B cell (primary cell): ENCODE data around the gene RAP1GAP2. TPM values are rescaled to one million over a fixed set of nuclear protein-coding genes. Genes with fewer than 3 reads are reported as not detected.

Experiments
- ATAC-seq: fragments of 200-7000 bp; cut with Tn5 transposase; one replicate; pipeline ENCODE4 v1.10.0; 2021; ENCODE audit warnings: low read depth, mild to moderate bottlenecking, moderate number of reproducible peaks, moderate library complexity
- CTCF ChIA-PET: fragments of 350-600 bp; sonication (Branson Sonifier 250); formaldehyde crosslinking; loops from one replicate; lab custom pipeline; 2021; ENCODE audit warnings: antibody characterized with exemption, inconsistent platforms; lab: Charles Lee
- POLR2A ChIA-PET: fragments of 350-600 bp; sonication (Branson Sonifier 250); formaldehyde crosslinking; loops from one replicate; lab custom pipeline; 2021; ENCODE audit warnings: antibody characterized with exemption; lab: Charles Lee
- DNase-seq: peaks from one replicate; pipeline ENCODE4 v3.0.0; 2013
- H2AFZ ChIP-seq: 2 replicates; pipeline ENCODE4 v1.6.1; 2012; ENCODE audit warnings: mild to moderate bottlenecking, low read depth, low read length; ENCODE audit not compliant: insufficient read depth, poor library complexity, severe bottlenecking
- H3K27ac ChIP-seq, 2 donors: 1 replicate in 1 of 2; 2 replicates in 1 of 2; pipeline ENCODE4 v1.5.1; 2012 to 2013; ENCODE audit warnings: low read length in 2 of 2, mild to moderate bottlenecking in 2 of 2, moderate library complexity in 1 of 2
- H3K27me3 ChIP-seq, 4 experiments: fragments of 200-600 bp in 1 of 4; sonication (generic) in 1 of 4; replicated peaks in 1 of 4; 1 replicate in 2 of 4; 2 replicates in 2 of 4; pipeline versions ENCODE4 v1.6.1 to v1.7.0; 2013 to 2016; ENCODE audit warnings: low read length in 3 of 4, mild to moderate bottlenecking in 2 of 4, mixed read lengths in 1 of 4, moderate library complexity in 1 of 4; ENCODE audit not compliant: insufficient read depth in 4 of 4, control insufficient read depth in 3 of 4; ENCODE audit errors: control extremely low read depth in 1 of 4
- H3K36me3 ChIP-seq, 2 experiments: replicated peaks in 1 of 2; 1 replicate in 1 of 2; 2 replicates in 1 of 2; pipeline versions ENCODE4 v1.6.1 to v1.7.1; 2013; ENCODE audit warnings: low read length in 1 of 2; ENCODE audit not compliant: insufficient read depth in 2 of 2, control insufficient read depth in 1 of 2; ENCODE audit errors: control extremely low read depth in 1 of 2, extremely low read depth in 1 of 2
- H3K4me1 ChIP-seq, 2 donors: fragments of 200-600 bp in 1 of 2; sonication (generic) in 1 of 2; 1 replicate in 1 of 2; 2 replicates in 1 of 2; pipeline versions ENCODE4 v1.5.1 to v1.6.1; 2013 to 2017; ENCODE audit warnings: low read length in 2 of 2; ENCODE audit not compliant: control insufficient read depth in 2 of 2, insufficient read depth in 2 of 2
- H3K4me2 ChIP-seq: replicated peaks from 2 replicates; pipeline ENCODE3; 2012; ENCODE audit warnings: mild to moderate bottlenecking, low read depth, low read length; ENCODE audit not compliant: poor library complexity, severe bottlenecking
- H3K4me3 ChIP-seq, 5 experiments: fragments of 200-600 bp in 1 of 5; sonication (generic) in 1 of 5; 1 replicate in 3 of 5; 2 replicates in 2 of 5; pipeline versions ENCODE4 v1.5.1 to v1.7.0; 2011 to 2016; ENCODE audit warnings: low read length in 4 of 5, mild to moderate bottlenecking in 4 of 5, low read depth in 2 of 5, control low read depth in 1 of 5, moderate library complexity in 1 of 5; ENCODE audit not compliant: insufficient read depth in 1 of 5; ENCODE audit errors: control extremely low read depth in 1 of 5, extremely low read depth in 1 of 5
- H3K79me2 ChIP-seq: fragments of 200-600 bp; sonication (generic); one replicate; pipeline ENCODE4 v1.6.0; 2016; ENCODE audit warnings: low read length; ENCODE audit not compliant: control insufficient read depth, insufficient read depth
- H3K9ac ChIP-seq: fragments of 200-600 bp; sonication (generic); 2 replicates; pipeline ENCODE4 v1.6.1; 2017; ENCODE audit warnings: mild to moderate bottlenecking, low read length, moderate library complexity
- H3K9me3 ChIP-seq, 3 donors: one replicate each; pipeline versions ENCODE4 v1.6.1 to v1.7.1; 2013; ENCODE audit warnings: low read length in 2 of 3; ENCODE audit not compliant: control insufficient read depth in 2 of 3, insufficient read depth in 1 of 3; ENCODE audit errors: control extremely low read depth in 1 of 3
- H4K20me1 ChIP-seq: 2 replicates; pipeline ENCODE4 v1.6.0; 2012; ENCODE audit warnings: mild to moderate bottlenecking, low read length; ENCODE audit not compliant: insufficient read depth, control insufficient read depth, poor library complexity, severe bottlenecking
- H3K27ac Mint-ChIP-seq: one replicate; pipeline ENCODE4 v1.8.0; 2021; ENCODE audit warnings: mixed read lengths
- H3K27me3 Mint-ChIP-seq: one replicate; pipeline ENCODE4 v1.8.0; 2021; ENCODE audit warnings: mixed read lengths
- H3K4me1 Mint-ChIP-seq: one replicate; pipeline ENCODE4 v1.8.0; 2021; ENCODE audit warnings: mixed read lengths
- H3K4me3 Mint-ChIP-seq: one replicate; pipeline ENCODE4 v1.8.0; 2021; ENCODE audit warnings: mixed read lengths
- H3K9me3 Mint-ChIP-seq: one replicate; pipeline ENCODE4 v1.8.0; 2022; ENCODE audit warnings: mixed read lengths; ENCODE audit not compliant: insufficient read depth
- CTCF ChIP-seq: fragments of 200-600 bp; IDR thresholded peaks from one replicate; pipeline ENCODE4 v1.8.0; 2022; ENCODE audit warnings: antibody characterized with exemption, mild to moderate bottlenecking
- EZH2 ChIP-seq: IDR thresholded peaks from 2 replicates; pipeline ENCODE4 v1.6.1; 2012; ENCODE audit warnings: borderline replicate concordance, low read depth, mild to moderate bottlenecking, moderate library complexity, low read length; ENCODE audit not compliant: insufficient read depth, poor library complexity, severe bottlenecking
- WGBS: methylation state at CpG from one replicate; pipeline ENCODE4 v1.1.5; 2013; ENCODE audit warnings: missing lambda C conversion rate; ENCODE audit not compliant: insufficient coverage; 5-methylcytosine and 5-hydroxymethylcytosine counted together
- intact Hi-C: fragments of 100-400 bp; cut with micrococcal nuclease; formaldehyde crosslinking; loops from one replicate; pipeline ENCODE4 v1.10.0; 2022
- polyA plus RNA-seq: library from polyadenylated mRNA; depleted of rRNA; stranded (reverse); fragments of >200 nt; gene quantifications from 2 replicates; pipeline ENCODE4 v1.2.3, GENCODE V29; 2012
- total RNA-seq, 2 donors: library from RNA; stranded (reverse); fragments of 120-200 nt in 1 of 2; gene quantifications; 1 replicate in 1 of 2; 2 replicates in 1 of 2; pipeline versions ENCODE4 v1.2.3 to v1.2.4, GENCODE V29; 2013 to 2022

The RAP1GAP2 gene
- total and polyA plus RNA-seq, 2 donors (not counting 1 experiment from before 2014, with no cell fraction given) = 14.9 to 16.4 TPM

- no peak overlapping the region for H3K27ac Mint-ChIP-seq
- CTCF ChIA-PET = interaction anchor here (0.6 kb wide), 1 partner anchor 89 kb away, joined by 5 read pairs; no protein-coding TSS in a partner anchor
Observed at GRCh38 chr17:2904135-2904534, 107.9 kb downstream of the RAP1GAP2 start.

GRCh38 chr17:2905269-2905668, 109.0 kb downstream of the RAP1GAP2 start:
- WGBS = 48% methylated on average over 8 of the region's 13 CpGs
- Histone ChIP-seq H2AFZ (no peak overlapping the region), H4K20me1 (peaks cover 34% of the 10 kb centered on the region), H3K79me2 (no peaks in the 10 kb centered on the region), H3K9ac (no peak overlapping the region), H3K27me3 (no peaks in the 10 kb centered on the region), H3K4me3 (no peak overlapping the region), H3K27ac (no peak overlapping the region), H3K36me3 (peaks cover 0 to 12% of the 10 kb centered on the region in 2 experiments), H3K9me3 (peaks cover 0 to 19% (median 0%) of the 10 kb centered on the region in 3 donors), H3K4me1 (peaks cover 0 to under 1% of the 10 kb centered on the region in 2 donors), H3K4me2 (no peak overlapping the region)
- no peak for ATAC-seq
- POLR2A ChIA-PET = no interaction called here
- Mint-ChIP-seq H3K27me3 (no peaks in the 10 kb centered on the region), H3K4me1 (peaks cover 9% of the 10 kb centered on the region), H3K9me3 (peaks cover 4% of the 10 kb centered on the region), H3K27ac (no peak overlapping the region), H3K4me3 (no peak overlapping the region)
- intact Hi-C loops = no loop called here
- DNase-seq = no peak
- no peak for TF ChIP-seq CTCF
- CTCF ChIA-PET = no interaction called here

More at GRCh38 chr17:2904135-2904534, 107.9 kb downstream of the RAP1GAP2 start:
- POLR2A ChIA-PET = no interaction called here
- peaks cover 0 to 12% of the 10 kb centered on the region in 2 experiments for H3K36me3 ChIP-seq
- H3K27ac ChIP-seq = no peak overlapping the region
- peaks cover 2% of the 10 kb centered on the region for H3K4me1 Mint-ChIP-seq
- no peak for ATAC-seq
- no peak for TF ChIP-seq CTCF
- TF ChIP-seq EZH2 = no peak
- H3K4me3 Mint-ChIP-seq = no peak overlapping the region
- H3K4me1 ChIP-seq = no peaks in the 10 kb centered on the region
- no peak overlapping the region for H2AFZ ChIP-seq
- H3K4me3 ChIP-seq = no peak overlapping the region
- no peak for DNase-seq
- intact Hi-C loops = no loop called here
- no peak overlapping the region for H3K9ac ChIP-seq
- H4K20me1 ChIP-seq = peaks cover 23% of the 10 kb centered on the region
- H3K79me2 ChIP-seq = peaks cover 5% of the 10 kb centered on the region
- H3K4me2 ChIP-seq = no peak overlapping the region
- 90% methylated on average over 11 of the region's 16 CpGs for WGBS
- peaks cover 4% of the 10 kb centered on the region for H3K9me3 Mint-ChIP-seq
- no peaks in the 10 kb centered on the region for H3K27me3 ChIP-seq
- peaks cover 0 to 16% (median 0%) of the 10 kb centered on the region in 3 donors for H3K9me3 ChIP-seq
- H3K27me3 Mint-ChIP-seq = no peaks in the 10 kb centered on the region
